ENCODE data around the gene MYOF. TPM values are rescaled to one million over a fixed set of nuclear protein-coding genes. Genes with fewer than 3 reads are reported as not detected.

MYOF gene
- total and polyA plus RNA-seq, 10 of the 15 experiments (the other 5 are each of a cell fraction or from before 2014, with no cell fraction given): 0.02 to 0.59 (median 0.17) TPM

DNA sequence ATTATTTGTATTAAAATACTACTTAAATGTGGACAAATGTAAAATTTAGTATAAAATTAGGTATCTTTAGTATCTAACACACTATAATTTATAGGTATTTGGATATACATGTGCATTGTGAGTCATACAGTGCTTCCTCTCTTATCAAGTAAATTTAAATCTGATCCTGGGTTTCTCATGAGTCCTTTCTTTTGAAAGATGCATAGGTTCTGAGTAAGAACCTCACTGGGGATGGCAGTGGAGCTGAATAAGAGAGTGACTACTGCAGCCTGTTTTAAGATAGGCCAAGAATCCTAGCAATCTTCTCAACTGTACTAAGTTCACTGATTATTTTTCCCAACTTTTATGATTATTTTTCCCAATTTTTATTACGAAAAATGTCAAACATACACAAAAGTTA is 30.4 kb upstream of the MYOF start:
- no peaks in the 10 kb centered on the region for H4K20me1 ChIP-seq (ENCODE audit: control insufficient read depth, insufficient read depth)
- RAD21 ChIA-PET (ENCODE audit: unreplicated experiment): interaction anchor here (1.1 to 7.0 kb wide), 5 partner anchors 10 to 136 kb away, joined by 3 to 67 read pairs (median 7); partner anchors contain the start of gene MYOF
- 100% methylated on average over 1 of the region's 1 CpG for WGBS (ENCODE audit: insufficient coverage, insufficient replicate concordance, low lambda C conversion rate, missing lambda C conversion rate)
- no peaks in the 10 kb centered on the region for H3K9me3 ChIP-seq (replicated peaks; ENCODE audit: control insufficient read depth, insufficient read depth, low read length)
- CTCF ChIA-PET: interaction anchor here (0.7 to 16.1 kb wide), 12 partner anchors 10 to 160 kb away, joined by 3 to 232 read pairs (median 7); partner anchors contain the start of genes CEP55 and MYOF
- DNase-seq (ENCODE audit: low read depth, low spot score): no peak
- no peak overlapping the region for H2AFZ ChIP-seq (ENCODE audit: control insufficient read depth, low read depth, low read length)
- TF ChIP-seq RBBP5 (conservative IDR thresholded peaks at IDR 0.05): no peak
- TF ChIP-seq TAF1 (IDR thresholded peaks at IDR 0.05; ENCODE audit: borderline replicate concordance, low read depth, low read length): no peak
- no peaks in the 10 kb centered on the region for H3K27me3 ChIP-seq (replicated peaks in 1 of 2; ENCODE audit: control insufficient read depth in 2 of 2, insufficient read depth in 2 of 2, low read length in 1 of 2)
- no peak for FAIRE-seq
- intact Hi-C loops (cut with micrococcal nuclease; ENCODE audit: unreplicated experiment): no loop called here
- H3K27ac ChIP-seq (ENCODE audit: control insufficient read depth, insufficient read depth): no peak overlapping the region
- no peak for ATAC-seq
- H3K79me2 ChIP-seq (ENCODE audit: control insufficient read depth, insufficient read depth, low read length): no peaks in the 10 kb centered on the region
- H3K4me3 ChIP-seq: no peak overlapping the region
- POLR2A ChIA-PET: no interaction called here
- SMC1A ChIA-PET (ENCODE audit: uncharacterized antibody, unreplicated experiment): interaction anchor here (1.3 to 3.7 kb wide), 5 partner anchors 10 to 136 kb away, joined by 3 to 20 read pairs (median 12); partner anchors contain the start of gene MYOF
- peaks cover 4 to 18% of the 10 kb centered on the region in 2 experiments for H3K36me3 ChIP-seq (ENCODE audit: control insufficient read depth in 2 of 2, insufficient read depth in 2 of 2, low read length in 1 of 2)
- H3K4me2 ChIP-seq (ENCODE audit: control insufficient read depth, insufficient read depth): no peak overlapping the region
- BruUV-seq (replicated peaks): no TSS peak
- no peak overlapping the region for H3K9ac ChIP-seq (ENCODE audit: control insufficient read depth, insufficient read depth, low read length)
- no peaks in the 10 kb centered on the region for H3K4me1 ChIP-seq (ENCODE audit: control insufficient read depth, insufficient read depth, low read length)
- in situ Hi-C loops (cut with MboI): no loop called here

DNA sequence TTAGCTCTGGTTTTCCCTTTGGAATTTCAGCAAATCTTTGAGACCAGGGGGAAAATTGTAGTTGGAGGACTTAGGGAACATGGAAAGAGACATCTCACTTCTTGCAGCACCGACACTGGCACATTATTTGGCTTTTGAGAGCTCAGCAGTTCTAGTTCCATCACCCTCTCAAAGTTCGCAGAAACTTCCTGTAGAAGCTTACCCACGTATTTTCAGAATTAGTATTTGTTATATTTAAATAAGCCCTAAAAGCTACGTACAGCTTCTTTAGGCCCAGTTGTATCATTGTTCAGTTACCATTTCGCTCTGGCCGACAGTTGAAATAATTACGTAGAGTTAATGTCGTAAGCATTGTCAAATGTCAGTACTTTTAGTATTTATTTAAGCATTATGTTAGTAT is 27.7 kb upstream of the MYOF start:
- Histone ChIP-seq H3K27ac (ENCODE audit: control insufficient read depth, insufficient read depth) (no peak overlapping the region), H4K20me1 (ENCODE audit: control insufficient read depth, insufficient read depth) (no peaks in the 10 kb centered on the region), H3K27me3 (replicated peaks in 1 of 2; ENCODE audit: control insufficient read depth in 2 of 2, insufficient read depth in 2 of 2, low read length in 1 of 2) (no peaks in the 10 kb centered on the region), H3K36me3 (ENCODE audit: control insufficient read depth in 2 of 2, insufficient read depth in 2 of 2, low read length in 1 of 2) (peaks cover 2 to 10% of the 10 kb centered on the region in 2 experiments), H3K4me3 (no peak overlapping the region), H3K4me2 (ENCODE audit: control insufficient read depth, insufficient read depth) (no peak overlapping the region), H3K9ac (ENCODE audit: control insufficient read depth, insufficient read depth, low read length) (no peak overlapping the region), H2AFZ (ENCODE audit: control insufficient read depth, low read depth, low read length) (no peak overlapping the region), H3K79me2 (ENCODE audit: control insufficient read depth, insufficient read depth, low read length) (no peaks in the 10 kb centered on the region), H3K9me3 (replicated peaks; ENCODE audit: control insufficient read depth, insufficient read depth, low read length) (no peaks in the 10 kb centered on the region), H3K4me1 (ENCODE audit: control insufficient read depth, insufficient read depth, low read length) (no peaks in the 10 kb centered on the region)
- FAIRE-seq: no peak
- POLR2A ChIA-PET: no interaction called here
- BruUV-seq (replicated peaks): no TSS peak
- DNase-seq (ENCODE audit: low read depth, low spot score): no peak
- WGBS (ENCODE audit: insufficient coverage, insufficient replicate concordance, low lambda C conversion rate, missing lambda C conversion rate): 82% methylated on average over 8 of the region's 8 CpGs
- intact Hi-C loops (cut with micrococcal nuclease; ENCODE audit: unreplicated experiment): loop anchor here (2.0 to 10.0 kb wide), 2 partner anchors 27 to 435 kb away; partner anchors contain the start of genes CYP26A1 and MYOF
- in situ Hi-C loops (cut with MboI): no loop called here
- no peak for ATAC-seq
- CTCF ChIA-PET: interaction anchor here (0.8 to 16.1 kb wide), 10 partner anchors 10 to 160 kb away, joined by 3 to 232 read pairs (median 9); partner anchors contain the start of gene MYOF
- RAD21 ChIA-PET (ENCODE audit: unreplicated experiment): interaction anchor here (0.8 to 7.0 kb wide), 3 partner anchors 22 to 134 kb away, joined by 3 to 67 read pairs (median 42); partner anchors contain the start of gene MYOF
- SMC1A ChIA-PET (ENCODE audit: uncharacterized antibody, unreplicated experiment): interaction anchor here (0.6 to 4.8 kb wide), 5 partner anchors 10 to 431 kb away, joined by 3 to 86 read pairs (median 5); partner anchors contain the start of gene MYOF
- TF ChIP-seq, protein P1, sequence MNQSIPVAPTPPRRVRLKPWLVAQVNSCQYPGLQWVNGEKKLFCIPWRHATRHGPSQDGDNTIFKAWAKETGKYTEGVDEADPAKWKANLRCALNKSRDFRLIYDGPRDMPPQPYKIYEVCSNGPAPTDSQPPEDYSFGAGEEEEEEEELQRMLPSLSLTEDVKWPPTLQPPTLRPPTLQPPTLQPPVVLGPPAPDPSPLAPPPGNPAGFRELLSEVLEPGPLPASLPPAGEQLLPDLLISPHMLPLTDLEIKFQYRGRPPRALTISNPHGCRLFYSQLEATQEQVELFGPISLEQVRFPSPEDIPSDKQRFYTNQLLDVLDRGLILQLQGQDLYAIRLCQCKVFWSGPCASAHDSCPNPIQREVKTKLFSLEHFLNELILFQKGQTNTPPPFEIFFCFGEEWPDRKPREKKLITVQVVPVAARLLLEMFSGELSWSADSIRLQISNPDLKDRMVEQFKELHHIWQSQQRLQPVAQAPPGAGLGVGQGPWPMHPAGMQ (IDR thresholded peaks at IDR 0.05; ENCODE audit: borderline replicate concordance): no peak
- TF ChIP-seq HDAC2 (IDR thresholded peaks at IDR 0.05) (no peak), CEBPB (IDR thresholded peaks at IDR 0.05; ENCODE audit: borderline replicate concordance in 1 of 2, low read depth in 2 of 2, low read length in 2 of 2) (no peak), TCF12 (IDR thresholded peaks at IDR 0.05; ENCODE audit: low read depth, low read length) (no peak), SP1 (IDR thresholded peaks at IDR 0.05; ENCODE audit: low read depth, low read length) (no peak), EGR1 (IDR thresholded peaks at IDR 0.05; ENCODE audit: borderline replicate concordance in 1 of 2, low read depth in 2 of 2, low read length in 2 of 2) (no peak), TAF1 (IDR thresholded peaks at IDR 0.05; ENCODE audit: borderline replicate concordance, low read depth, low read length) (no peak)
- TF ChIP-seq, protein P2, sequence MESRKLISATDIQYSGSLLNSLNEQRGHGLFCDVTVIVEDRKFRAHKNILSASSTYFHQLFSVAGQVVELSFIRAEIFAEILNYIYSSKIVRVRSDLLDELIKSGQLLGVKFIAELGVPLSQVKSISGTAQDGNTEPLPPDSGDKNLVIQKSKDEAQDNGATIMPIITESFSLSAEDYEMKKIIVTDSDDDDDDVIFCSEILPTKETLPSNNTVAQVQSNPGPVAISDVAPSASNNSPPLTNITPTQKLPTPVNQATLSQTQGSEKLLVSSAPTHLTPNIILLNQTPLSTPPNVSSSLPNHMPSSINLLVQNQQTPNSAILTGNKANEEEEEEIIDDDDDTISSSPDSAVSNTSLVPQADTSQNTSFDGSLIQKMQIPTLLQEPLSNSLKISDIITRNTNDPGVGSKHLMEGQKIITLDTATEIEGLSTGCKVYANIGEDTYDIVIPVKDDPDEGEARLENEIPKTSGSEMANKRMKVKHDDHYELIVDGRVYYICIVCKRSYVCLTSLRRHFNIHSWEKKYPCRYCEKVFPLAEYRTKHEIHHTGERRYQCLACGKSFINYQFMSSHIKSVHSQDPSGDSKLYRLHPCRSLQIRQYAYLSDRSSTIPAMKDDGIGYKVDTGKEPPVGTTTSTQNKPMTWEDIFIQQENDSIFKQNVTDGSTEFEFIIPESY (IDR thresholded peaks at IDR 0.05): no peak
- TF ChIP-seq, protein P3, sequence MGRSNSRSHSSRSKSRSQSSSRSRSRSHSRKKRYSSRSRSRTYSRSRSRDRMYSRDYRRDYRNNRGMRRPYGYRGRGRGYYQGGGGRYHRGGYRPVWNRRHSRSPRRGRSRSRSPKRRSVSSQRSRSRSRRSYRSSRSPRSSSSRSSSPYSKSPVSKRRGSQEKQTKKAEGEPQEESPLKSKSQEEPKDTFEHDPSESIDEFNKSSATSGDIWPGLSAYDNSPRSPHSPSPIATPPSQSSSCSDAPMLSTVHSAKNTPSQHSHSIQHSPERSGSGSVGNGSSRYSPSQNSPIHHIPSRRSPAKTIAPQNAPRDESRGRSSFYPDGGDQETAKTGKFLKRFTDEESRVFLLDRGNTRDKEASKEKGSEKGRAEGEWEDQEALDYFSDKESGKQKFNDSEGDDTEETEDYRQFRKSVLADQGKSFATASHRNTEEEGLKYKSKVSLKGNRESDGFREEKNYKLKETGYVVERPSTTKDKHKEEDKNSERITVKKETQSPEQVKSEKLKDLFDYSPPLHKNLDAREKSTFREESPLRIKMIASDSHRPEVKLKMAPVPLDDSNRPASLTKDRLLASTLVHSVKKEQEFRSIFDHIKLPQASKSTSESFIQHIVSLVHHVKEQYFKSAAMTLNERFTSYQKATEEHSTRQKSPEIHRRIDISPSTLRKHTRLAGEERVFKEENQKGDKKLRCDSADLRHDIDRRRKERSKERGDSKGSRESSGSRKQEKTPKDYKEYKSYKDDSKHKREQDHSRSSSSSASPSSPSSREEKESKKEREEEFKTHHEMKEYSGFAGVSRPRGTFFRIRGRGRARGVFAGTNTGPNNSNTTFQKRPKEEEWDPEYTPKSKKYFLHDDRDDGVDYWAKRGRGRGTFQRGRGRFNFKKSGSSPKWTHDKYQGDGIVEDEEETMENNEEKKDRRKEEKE (IDR thresholded peaks at IDR 0.05): no peak

Data from GM12878 (cell line).